Skeletal muscle satellite cell (primary cell): ENCODE results near the gene GRIK2.

Experiments used
- H3K27me3 ChIP-seq: 2 replicates; pipeline ENCODE4 v1.7.0; 2013; ENCODE audit warnings: low read length; ENCODE audit not compliant: control insufficient read depth, insufficient read depth
- H3K36me3 ChIP-seq: 2 replicates; pipeline ENCODE4 v1.7.0; 2013; ENCODE audit warnings: mild to moderate bottlenecking, control low read depth, low read length; ENCODE audit not compliant: insufficient read depth
- H3K4me1 ChIP-seq: 2 replicates; pipeline ENCODE4 v1.7.0; 2013; ENCODE audit warnings: low read length; ENCODE audit not compliant: control insufficient read depth, insufficient read depth
- H3K4me2 ChIP-seq: 2 replicates; pipeline ENCODE4 v1.7.0; 2013; ENCODE audit warnings: mild to moderate bottlenecking, low read length
- H3K4me3 ChIP-seq: 2 replicates; pipeline ENCODE4 v1.7.0; 2013; ENCODE audit warnings: low read length
- H3K9ac ChIP-seq: 2 replicates; pipeline ENCODE4 v1.7.0; 2013; ENCODE audit warnings: mild to moderate bottlenecking, low read depth, low read length, moderate library complexity
- H3K9me3 ChIP-seq: replicated peaks from 2 replicates; pipeline ENCODE4 v1.7.0; 2013; ENCODE audit warnings: mild to moderate bottlenecking, control low read depth, low read length

The GRIK2 gene

GRCh38 chr6:101918471-101918870 lies 525.0 kb downstream of the GRIK2 start:
- Histone ChIP-seq H3K4me1 (no peaks in the 10 kb centered on the region), H3K4me3 (no peak overlapping the region), H3K4me2 (no peak overlapping the region), H3K36me3 (no peaks in the 10 kb centered on the region), H3K9me3 (no peaks in the 10 kb centered on the region), H3K27me3 (no peaks in the 10 kb centered on the region), H3K9ac (no peak overlapping the region)

DNA sequence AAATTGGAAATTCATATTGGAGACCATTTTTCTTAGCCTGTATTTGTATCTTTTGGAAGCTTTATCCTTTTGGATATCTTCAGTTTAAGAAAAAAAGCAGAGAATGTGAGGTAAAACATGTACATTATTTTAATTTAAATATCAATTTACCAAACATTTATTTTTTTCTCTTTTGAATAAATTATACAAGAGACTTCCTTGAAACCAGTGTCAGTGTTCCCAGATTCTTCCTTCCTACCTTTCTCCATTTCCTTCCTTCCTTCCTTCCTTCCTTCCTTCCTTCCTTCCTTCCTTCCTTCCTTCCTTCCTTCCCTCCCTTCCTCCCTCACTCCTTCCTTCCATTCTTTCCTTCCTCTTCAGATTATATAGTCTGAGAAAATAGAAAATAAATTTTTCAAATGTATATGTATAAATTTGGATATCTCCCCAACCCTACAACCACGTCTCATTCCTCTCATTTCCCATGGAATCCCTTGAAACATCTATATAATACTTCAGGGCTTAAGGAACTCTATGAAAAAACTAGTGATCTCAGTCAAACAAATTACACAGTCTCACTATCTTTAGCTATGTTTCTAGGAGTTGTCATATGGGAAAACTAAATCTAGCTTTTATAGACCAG lies 528.4 kb downstream of the GRIK2 start:
- Histone ChIP-seq H3K4me2 (no peak overlapping the region), H3K36me3 (no peaks in the 10 kb centered on the region), H3K27me3 (no peaks in the 10 kb centered on the region), H3K4me1 (no peaks in the 10 kb centered on the region), H3K9ac (no peak overlapping the region), H3K9me3 (no peaks in the 10 kb centered on the region), H3K4me3 (no peak overlapping the region)

DNA sequence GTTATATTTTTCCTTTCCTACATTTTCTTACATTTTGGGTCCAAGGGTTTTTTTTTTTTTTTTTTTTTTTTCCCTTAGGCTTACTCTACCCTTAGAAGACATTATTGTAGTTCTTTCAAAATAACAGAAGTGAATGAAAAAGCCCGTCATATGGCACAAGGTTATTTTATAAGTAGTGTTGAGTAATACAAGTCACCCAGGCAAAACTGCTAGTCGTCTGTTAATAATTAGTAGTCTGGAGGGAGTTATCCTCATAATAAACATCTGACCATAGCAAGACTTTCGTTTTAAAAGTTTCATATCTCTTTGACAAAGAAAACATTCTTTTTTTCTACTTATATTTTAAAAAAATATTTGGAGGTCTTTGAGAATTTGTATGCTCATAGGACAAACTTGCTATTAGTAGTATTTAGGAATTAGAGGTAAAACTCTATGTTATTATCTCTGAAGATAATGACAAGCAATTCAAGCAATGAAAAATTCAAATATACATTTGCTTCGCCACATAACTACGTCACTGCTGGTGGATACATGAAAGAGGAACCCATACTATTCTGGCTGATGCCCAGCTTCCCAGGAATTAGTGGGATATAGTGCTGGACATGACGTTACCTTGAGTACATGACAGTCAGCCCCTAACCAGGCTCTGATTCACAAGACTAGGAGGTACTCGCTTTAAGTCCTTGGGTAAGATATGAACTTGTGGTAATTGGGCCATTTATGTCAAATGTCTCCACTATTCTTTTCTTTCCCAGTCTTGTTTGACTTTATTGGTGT lies 532.8 kb downstream of the GRIK2 start:
- no peaks in the 10 kb centered on the region for H3K36me3 ChIP-seq
- no peaks in the 10 kb centered on the region for H3K27me3 ChIP-seq
- no peak overlapping the region for H3K4me2 ChIP-seq
- H3K9me3 ChIP-seq, result no peaks in the 10 kb centered on the region
- H3K4me3 ChIP-seq, result no peak overlapping the region
- no peak overlapping the region for H3K9ac ChIP-seq
- no peaks in the 10 kb centered on the region for H3K4me1 ChIP-seq

DNA sequence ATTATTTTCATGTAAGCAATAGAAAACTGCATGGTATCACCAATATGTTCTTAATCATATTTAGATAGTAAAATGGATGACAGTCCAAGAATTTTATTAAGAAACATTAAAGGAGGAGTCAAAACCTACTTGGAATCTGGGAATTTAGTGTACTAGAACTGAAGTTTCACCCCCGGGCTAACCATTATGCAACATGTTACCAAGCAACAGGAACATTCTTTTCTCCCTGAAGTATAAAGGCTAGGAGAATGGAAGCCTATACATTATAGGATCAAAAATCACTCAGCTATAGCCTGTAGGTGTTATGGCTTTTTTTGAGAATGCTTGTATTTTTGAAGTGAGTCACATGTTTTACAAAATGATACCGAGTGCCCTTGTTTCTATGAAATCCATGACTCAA lies 538.3 kb downstream of the GRIK2 start:
- Histone ChIP-seq H3K4me1 (no peaks in the 10 kb centered on the region), H3K36me3 (no peaks in the 10 kb centered on the region), H3K9me3 (no peaks in the 10 kb centered on the region), H3K4me2 (no peak overlapping the region), H3K4me3 (no peak overlapping the region), H3K27me3 (no peaks in the 10 kb centered on the region), H3K9ac (no peak overlapping the region)

DNA sequence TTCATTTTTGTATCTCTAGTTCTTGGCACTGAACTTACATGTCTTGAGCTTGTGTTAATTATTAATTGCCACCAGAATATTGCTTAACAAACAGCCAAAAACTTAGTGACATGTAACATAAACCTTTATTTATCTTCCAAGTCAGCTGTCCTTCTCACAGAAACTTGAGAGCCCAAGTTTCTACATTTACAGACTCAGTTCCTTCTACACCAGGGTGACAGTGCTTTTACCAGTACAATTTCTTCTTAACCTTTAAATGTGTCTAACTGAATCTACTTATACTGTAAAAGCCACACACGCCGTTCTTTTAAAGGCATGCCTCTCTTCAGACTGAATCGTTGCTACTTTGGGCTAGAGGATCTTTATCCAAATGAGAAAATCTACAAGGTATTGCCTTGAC lies 539.2 kb downstream of the GRIK2 start:
- H3K36me3 ChIP-seq, result no peaks in the 10 kb centered on the region
- H3K9me3 ChIP-seq, result no peaks in the 10 kb centered on the region
- no peak overlapping the region for H3K9ac ChIP-seq
- H3K4me3 ChIP-seq, result no peak overlapping the region
- no peaks in the 10 kb centered on the region for H3K27me3 ChIP-seq
- H3K4me1 ChIP-seq, result no peaks in the 10 kb centered on the region
- no peak overlapping the region for H3K4me2 ChIP-seq

GRCh38 chr6:101935732-101936131 lies 542.2 kb downstream of the GRIK2 start:
- Histone ChIP-seq H3K4me1 (no peaks in the 10 kb centered on the region), H3K36me3 (no peaks in the 10 kb centered on the region), H3K4me2 (no peak overlapping the region), H3K4me3 (no peak overlapping the region), H3K27me3 (no peaks in the 10 kb centered on the region), H3K9me3 (no peaks in the 10 kb centered on the region), H3K9ac (no peak overlapping the region)

DNA sequence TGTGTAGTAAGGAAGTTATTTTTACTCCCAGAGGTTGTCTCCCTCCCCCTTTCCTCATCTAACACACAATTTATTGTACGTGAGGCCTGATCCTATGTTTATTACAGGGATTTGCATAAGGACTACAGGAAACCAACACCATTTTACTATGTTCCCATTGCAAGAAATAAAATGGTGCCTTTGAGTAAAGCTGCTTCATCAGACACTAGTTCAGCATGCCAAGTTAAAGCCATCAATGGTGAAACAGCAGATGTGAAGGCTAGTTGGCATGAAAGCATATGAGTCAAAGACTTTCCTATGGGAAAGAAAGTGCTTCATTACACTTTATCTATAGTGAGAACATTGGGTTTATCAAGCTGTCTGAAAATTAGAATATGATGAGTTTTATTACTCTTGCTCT lies 543.0 kb downstream of the GRIK2 start:
- H3K9me3 ChIP-seq, result no peaks in the 10 kb centered on the region
- no peak overlapping the region for H3K9ac ChIP-seq
- no peaks in the 10 kb centered on the region for H3K27me3 ChIP-seq
- no peak overlapping the region for H3K4me2 ChIP-seq
- no peaks in the 10 kb centered on the region for H3K4me1 ChIP-seq
- no peak overlapping the region for H3K4me3 ChIP-seq
- no peaks in the 10 kb centered on the region for H3K36me3 ChIP-seq

DNA sequence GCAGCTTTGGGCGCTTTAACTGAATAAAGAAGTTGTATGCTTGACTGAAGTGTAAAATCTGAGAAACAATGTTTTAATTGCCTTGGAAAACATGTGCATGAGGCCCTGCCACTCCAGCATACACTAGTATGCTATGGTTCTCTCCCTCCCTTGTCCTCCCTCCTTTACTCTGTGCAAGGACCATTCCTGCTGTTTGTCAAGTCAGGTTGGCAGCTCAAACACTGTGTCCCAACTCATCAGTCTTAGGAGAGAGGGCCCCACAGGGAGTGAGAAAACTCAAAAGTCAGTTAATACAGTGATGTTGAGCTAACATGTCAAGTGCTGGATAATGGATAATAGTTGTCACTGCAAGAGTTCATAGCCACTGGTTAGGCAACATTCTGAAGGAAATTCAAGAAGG lies 543.6 kb downstream of the GRIK2 start:
- no peaks in the 10 kb centered on the region for H3K27me3 ChIP-seq
- H3K9ac ChIP-seq, result no peak overlapping the region
- H3K4me2 ChIP-seq, result no peak overlapping the region
- no peaks in the 10 kb centered on the region for H3K9me3 ChIP-seq
- H3K4me1 ChIP-seq, result no peaks in the 10 kb centered on the region
- no peaks in the 10 kb centered on the region for H3K36me3 ChIP-seq
- H3K4me3 ChIP-seq, result no peak overlapping the region

GRCh38 chr6:101940391-101940790 lies 546.9 kb downstream of the GRIK2 start:
- H3K9ac ChIP-seq, result no peak overlapping the region
- H3K4me2 ChIP-seq, result no peak overlapping the region
- no peak overlapping the region for H3K4me3 ChIP-seq
- H3K4me1 ChIP-seq, result no peaks in the 10 kb centered on the region
- H3K36me3 ChIP-seq, result no peaks in the 10 kb centered on the region
- H3K27me3 ChIP-seq, result no peaks in the 10 kb centered on the region
- no peaks in the 10 kb centered on the region for H3K9me3 ChIP-seq

- Histone ChIP-seq H3K27me3 (no peaks in the 10 kb centered on the region), H3K4me1 (no peaks in the 10 kb centered on the region), H3K9me3 (no peaks in the 10 kb centered on the region), H3K9ac (no peak overlapping the region), H3K36me3 (no peaks in the 10 kb centered on the region), H3K4me3 (no peak overlapping the region), H3K4me2 (no peak overlapping the region)
Observed at GRCh38 chr6:101956961-101957360, 563.5 kb downstream of the GRIK2 start.

- no peak overlapping the region for H3K9ac ChIP-seq
- H3K4me2 ChIP-seq, result no peak overlapping the region
- H3K27me3 ChIP-seq, result no peaks in the 10 kb centered on the region
- H3K9me3 ChIP-seq, result no peaks in the 10 kb centered on the region
- no peaks in the 10 kb centered on the region for H3K36me3 ChIP-seq
- H3K4me3 ChIP-seq, result no peak overlapping the region
- no peaks in the 10 kb centered on the region for H3K4me1 ChIP-seq
Observed at GRCh38 chr6:101961357-101961756, 567.8 kb downstream of the GRIK2 start.

GRCh38 chr6:101980924-101981323 lies 587.4 kb downstream of the GRIK2 start:
- Histone ChIP-seq H3K36me3 (no peaks in the 10 kb centered on the region), H3K27me3 (no peaks in the 10 kb centered on the region), H3K9me3 (peaks cover 3% of the 10 kb centered on the region), H3K4me1 (no peaks in the 10 kb centered on the region), H3K9ac (no peak overlapping the region), H3K4me3 (no peak overlapping the region), H3K4me2 (no peak overlapping the region)
